Colon (tissue), 2 donors: ENCODE measurements around the gene SENP3.

ENCODE experiments used
- FAIRE-seq: peaks from 2 replicates; lab custom pipeline; 2012; peaks lifted over from hg19 to GRCh38; lab: Jason Lieb, UNC
- donor health status: control.
- donor health status: control.

Gene SENP3

DNA sequence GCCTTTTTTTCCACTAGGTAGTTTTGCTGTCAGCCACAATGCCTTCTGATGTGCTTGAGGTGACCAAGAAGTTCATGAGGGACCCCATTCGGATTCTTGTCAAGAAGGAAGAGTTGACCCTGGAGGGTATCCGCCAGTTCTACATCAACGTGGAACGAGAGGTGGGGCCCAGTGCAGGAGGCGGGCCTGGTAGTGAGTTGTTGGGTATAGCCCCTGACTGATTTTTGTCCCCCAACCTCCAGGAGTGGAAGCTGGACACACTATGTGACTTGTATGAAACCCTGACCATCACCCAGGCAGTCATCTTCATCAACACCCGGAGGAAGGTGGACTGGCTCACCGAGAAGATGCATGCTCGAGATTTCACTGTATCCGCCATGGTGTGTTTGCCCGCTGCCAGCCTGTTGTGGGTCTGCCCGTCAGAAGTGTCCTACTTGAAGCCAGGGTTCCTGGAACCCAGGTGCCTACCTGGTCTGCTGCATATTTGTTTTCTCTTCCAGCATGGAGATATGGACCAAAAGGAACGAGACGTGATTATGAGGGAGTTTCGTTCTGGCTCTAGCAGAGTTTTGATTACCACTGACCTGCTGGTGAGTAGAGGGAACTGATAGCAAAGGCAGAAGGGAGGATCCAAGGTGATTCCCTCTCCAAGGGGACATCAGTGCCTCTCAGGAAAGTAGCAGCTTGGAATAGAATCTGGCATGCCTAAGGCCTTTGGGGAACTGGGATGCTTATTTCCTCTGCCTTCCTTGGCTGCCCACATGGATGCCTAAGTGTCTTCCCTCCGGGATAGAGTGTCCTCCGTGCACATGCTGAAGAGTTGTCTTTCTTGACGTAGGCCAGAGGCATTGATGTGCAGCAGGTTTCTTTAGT is 15.8 kb downstream of the SENP3 start:
- no peak for FAIRE-seq

DNA sequence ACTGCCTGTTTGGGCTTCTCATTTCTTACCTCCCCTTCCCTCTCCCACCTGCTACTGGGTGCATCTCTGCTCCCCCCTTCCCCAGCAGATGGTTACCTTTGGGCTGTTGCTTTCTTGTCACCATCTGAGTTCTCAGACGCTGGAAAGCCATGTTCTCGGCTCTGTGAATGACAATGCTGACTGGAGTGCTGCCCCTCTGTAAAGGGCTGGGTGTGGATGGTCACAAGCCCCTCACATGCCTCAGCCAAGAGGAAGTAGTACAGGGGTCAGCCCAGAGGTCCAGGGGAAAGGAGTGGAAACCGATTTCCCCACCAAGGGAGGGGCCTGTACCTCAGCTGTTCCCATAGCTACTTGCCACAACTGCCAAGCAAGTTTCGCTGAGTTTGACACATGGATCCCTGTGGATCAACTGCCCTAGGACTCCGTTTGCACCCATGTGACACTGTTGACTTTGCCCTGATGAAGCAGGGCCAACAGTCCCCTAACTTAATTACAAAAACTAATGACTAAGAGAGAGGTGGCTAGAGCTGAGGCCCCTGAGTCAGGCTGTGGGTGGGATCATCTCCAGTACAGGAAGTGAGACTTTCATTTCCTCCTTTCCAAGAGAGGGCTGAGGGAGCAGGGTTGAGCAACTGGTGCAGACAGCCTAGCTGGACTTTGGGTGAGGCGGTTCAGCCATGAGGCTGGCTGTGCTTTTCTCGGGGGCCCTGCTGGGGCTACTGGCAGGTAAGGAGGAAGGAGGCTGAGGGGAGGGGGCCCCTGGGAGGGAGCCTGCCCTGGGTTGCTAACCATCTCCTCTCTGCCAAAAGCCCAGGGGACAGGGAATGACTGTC is 17.5 kb downstream of the SENP3 start, which contains the start of gene CD68:
Gene CD68 (plus strand): TSS at position 638 of the 833 bp plus-strand sequence. CDS start 40 bp downstream, at position 678.
- no peak for FAIRE-seq

DNA sequence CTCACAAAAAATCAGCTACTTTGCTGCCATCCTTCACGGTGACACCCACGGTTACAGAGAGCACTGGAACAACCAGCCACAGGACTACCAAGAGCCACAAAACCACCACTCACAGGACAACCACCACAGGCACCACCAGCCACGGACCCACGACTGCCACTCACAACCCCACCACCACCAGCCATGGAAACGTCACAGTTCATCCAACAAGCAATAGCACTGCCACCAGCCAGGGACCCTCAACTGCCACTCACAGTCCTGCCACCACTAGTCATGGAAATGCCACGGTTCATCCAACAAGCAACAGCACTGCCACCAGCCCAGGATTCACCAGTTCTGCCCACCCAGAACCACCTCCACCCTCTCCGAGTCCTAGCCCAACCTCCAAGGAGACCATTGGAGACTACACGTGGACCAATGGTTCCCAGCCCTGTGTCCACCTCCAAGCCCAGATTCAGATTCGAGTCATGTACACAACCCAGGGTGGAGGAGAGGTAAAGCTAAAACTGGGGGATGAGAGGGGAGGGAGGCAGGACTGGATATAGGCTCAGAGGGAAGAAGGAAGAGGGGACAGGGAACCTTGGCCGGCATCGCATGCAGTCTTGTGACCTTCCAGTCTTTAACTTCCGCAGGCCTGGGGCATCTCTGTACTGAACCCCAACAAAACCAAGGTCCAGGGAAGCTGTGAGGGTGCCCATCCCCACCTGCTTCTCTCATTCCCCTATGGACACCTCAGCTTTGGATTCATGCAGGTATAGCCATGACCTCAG is 18.3 kb downstream of the SENP3 start:
- FAIRE-seq = no peak

DNA sequence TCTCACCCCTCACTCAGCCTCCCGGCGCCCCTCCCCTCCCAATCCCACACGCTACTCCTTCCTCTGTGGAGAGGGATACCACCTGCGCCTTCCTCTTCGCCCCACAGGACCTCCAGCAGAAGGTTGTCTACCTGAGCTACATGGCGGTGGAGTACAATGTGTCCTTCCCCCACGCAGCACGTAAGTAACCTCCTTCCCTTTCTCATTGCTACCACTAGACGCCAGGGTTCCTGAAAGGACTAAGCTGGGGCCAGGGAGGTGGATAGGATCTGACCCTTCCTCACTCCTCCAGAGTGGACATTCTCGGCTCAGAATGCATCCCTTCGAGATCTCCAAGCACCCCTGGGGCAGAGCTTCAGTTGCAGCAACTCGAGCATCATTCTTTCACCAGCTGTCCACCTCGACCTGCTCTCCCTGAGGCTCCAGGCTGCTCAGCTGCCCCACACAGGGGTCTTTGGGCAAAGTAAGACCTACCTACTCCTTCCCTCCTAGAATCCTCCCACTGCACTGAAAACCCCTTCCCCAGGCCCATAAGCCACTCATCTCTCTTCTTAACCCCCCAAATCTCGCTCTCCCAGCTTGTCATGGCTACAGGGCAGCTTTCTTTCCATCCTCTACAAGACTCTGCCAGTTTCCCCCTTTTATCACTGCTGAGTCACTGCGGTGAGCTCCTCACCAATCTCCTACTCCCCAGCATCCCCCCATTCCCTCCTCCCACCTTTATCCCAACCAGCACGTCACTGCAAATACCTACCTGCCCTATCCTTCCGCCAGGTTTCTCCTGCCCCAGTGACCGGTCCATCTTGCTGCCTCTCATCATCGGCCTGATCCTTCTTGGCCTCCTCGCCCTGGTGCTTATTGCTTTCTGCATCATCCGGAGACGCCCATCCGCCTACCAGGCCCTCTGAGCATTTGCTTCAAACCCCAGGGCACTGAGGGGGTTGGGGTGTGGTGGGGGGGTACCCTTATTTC is 19.2 kb downstream of the SENP3 start:
- no peak for FAIRE-seq

DNA sequence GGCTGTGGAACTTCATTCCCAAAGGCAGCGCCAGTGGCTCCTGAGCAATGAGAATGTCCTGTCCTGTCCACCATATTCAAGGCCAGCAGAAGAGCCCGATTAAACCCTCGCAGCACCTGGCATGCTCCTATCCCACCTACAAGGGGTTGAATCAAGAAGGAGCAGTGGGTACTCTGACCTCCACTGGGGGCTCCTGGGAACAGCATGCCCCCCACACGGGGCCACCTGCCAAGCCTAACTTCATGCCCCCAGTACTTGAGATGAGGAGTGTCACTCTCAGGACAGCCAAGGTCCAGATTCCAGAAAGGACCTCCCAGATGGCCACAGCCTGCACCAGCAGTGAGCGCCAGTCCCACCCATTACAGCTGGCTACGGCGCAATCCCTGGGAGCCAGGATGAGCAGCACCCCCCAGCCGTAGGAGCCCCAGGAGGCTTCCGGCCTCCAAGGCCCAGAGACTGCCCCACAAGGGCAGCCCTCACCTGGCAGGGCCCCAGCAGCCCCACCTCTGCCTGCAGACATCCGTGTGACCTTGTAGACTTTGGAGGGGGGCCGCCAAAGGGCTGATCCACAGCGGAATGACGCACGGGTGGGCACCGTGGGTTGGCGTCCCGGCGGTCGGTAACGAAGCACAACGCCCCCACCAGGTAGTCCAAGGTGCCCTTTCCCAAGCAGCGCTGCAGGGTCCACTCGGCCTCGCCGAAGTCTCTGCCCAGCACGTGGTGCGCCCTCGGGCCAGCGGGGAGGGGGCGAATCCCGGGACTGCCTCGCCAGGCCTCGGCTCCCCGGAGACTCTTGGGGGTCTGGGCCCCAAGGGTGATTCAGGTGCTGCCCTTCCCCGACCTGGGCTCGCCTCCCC is 20.9 kb downstream of the SENP3 start:
- FAIRE-seq = no peak

DNA sequence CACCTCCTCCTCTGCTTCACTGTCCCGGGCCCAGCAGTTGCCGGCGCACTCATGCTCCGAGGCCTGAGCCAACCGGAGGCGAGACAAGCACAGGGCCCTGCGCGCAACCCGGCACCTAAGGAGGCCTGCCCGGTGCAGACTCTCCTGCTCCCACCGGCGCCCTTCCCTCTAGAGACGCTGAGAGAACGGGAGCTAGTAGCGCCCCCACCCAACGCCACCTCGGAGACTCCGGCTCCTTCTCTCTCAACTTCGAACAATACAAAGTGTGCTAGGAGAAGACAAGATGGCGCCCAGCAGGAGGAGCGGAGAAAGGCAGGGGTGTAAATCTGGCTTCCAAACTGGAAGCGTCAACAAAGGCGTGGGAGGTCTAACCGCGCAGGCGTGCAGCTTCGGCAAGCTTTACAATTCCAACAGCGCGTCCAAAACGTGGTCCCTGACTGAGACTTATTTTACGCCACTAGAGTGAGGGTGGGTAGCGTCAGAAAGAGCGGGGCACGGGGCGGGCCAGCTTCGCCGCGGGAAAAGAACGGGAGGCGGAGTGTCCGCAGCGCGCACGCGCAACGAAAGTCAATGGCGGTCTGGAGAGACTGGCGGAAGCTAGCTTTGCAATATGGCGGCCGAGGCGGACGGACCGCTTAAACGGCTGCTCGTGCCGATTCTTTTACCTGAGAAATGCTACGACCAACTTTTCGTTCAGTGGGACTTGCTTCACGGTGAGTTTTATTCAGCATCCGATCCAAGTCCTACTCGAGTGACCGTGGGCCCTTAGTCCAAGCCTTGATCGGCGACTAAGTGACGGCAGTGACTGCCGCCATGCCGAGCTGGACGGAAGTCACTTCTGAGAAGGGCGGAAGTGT is 21.8 kb downstream of the SENP3 start, which contains the start of gene MPDU1:
Gene MPDU1 (plus strand): TSS at position 600 of the 857 bp plus-strand sequence. CDS start 11 bp downstream, at position 611.
- peak; percentile 65 for FAIRE-seq

DNA sequence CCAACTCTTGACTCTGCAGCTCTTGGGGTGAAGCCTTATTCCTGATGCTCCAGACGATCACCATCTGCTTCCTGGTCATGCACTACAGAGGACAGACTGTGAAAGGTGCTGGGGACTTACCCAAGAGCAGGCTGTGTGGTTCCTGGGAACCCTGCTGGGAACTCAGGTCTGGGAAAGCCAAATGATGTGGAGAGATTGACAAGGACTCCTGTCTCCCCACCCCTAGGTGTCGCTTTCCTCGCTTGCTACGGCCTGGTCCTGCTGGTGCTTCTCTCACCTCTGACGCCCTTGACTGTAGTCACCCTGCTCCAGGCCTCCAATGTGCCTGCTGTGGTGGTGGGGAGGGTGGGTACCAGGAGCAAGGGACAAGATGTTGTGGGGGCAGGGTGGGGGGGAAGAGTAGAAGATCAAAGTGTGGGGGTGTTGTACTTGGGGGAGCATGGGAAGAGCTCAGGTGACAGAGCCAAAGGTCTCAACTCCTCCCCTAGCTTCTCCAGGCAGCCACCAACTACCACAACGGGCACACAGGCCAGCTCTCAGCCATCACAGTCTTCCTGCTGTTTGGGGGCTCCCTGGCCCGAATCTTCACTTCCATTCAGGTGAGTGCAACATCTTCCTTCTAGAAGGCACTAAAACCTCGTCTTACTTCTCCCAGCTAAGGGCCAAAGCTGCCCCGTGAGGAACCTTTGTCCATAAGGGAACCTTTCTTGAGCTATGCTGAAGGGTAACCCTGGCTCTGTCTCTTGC is 25.1 kb downstream of the SENP3 start:
- FAIRE-seq = no peak

DNA sequence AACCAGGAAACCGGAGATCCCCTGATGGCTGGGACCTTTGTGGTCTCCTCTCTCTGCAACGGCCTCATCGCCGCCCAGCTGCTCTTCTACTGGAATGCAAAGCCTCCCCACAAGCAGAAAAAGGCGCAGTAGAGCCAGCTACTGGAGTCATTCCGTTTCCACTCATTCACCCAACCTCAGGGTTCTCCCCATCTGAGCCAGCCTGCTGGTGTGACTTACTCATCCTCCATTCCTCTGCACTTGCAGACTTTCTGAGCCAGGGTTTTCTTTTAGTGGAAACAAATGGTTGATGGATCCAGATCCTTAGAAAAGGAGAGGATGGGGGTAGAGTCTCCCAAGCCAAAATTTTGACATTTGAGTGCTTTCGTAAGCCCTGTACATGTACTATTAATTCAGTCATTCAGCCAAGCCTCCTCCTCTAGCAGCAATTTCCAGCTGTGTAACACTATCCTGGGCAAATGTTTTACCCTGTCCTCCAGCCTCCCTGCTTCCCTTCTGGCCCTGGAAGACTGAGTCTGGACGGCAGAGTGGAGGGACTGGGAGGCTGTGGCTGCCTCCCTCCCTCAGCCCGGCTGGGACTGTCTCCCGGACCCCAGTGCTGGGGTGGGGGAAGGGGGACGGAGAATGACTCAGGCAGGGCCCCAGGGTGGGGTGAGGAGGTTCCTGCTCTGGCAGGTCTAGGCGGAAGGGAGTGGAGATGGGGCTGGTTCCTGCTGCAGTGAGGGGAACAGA is 25.9 kb downstream of the SENP3 start:
- no peak for FAIRE-seq

DNA sequence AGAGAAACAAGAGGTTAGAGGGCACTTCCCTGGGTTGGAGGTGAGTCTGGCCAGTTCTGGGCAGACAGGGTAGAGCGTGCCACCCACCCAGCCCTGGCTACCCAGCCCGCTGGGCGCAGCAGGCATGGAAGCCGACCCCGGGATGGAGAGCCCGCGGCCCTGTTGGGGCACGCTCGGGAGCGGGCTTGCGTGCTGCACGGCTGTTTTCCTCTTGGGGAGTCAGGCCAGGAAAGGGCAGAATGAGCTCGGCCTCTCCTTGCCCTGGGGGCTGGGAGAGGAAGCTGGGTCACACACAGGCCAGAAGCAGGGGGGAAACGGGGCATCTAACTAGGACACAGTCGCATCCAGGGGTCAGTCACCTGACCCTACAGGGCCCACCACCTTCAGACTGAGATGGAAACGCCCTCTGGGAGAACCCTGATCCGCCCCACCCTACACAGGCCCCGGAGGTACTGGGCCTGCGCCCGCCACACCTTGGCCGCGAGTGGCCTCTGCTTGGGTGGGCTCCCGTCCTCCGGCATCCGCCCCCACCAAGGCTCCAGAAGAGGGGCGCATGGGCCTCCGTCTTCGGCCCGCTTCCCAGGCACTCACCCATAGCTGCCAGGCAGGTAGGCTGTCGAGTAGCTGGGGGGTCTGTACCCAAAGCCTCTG is 27.0 kb downstream of the SENP3 start:
- no peak for FAIRE-seq

DNA sequence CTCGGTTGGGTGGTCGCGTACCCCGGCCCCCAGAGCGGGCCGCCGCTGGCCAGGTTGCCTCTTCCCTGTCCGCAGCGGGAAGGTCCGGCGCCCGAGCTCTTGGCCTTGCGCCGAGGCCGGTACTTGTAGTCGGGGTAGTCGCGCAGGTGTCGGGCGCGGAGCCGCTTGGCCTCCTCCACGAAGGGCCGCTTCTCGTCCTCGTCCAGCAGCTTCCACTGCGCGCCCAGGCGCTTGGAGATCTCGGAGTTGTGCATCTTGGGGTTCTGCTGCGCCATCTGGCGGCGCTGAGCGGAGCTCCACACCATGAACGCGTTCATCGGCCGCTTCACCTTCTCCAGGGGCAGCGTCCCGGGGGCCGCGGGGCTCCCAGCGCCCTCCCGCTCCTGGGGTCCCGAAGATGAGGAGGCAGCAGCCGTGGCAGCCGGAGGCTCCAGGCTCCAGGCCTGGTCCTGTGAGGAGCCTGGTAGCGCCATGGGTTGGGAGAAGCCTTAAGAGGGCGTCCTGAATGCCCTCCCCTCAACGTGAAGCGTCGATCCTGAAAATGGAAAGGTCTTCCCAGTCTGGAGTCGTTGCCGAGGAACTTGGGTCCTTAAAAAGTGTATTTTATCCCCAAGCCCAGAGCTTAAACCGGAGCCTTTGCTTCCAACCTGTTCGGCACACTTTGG is 27.6 kb downstream of the SENP3 start:
- FAIRE-seq = no peak

DNA sequence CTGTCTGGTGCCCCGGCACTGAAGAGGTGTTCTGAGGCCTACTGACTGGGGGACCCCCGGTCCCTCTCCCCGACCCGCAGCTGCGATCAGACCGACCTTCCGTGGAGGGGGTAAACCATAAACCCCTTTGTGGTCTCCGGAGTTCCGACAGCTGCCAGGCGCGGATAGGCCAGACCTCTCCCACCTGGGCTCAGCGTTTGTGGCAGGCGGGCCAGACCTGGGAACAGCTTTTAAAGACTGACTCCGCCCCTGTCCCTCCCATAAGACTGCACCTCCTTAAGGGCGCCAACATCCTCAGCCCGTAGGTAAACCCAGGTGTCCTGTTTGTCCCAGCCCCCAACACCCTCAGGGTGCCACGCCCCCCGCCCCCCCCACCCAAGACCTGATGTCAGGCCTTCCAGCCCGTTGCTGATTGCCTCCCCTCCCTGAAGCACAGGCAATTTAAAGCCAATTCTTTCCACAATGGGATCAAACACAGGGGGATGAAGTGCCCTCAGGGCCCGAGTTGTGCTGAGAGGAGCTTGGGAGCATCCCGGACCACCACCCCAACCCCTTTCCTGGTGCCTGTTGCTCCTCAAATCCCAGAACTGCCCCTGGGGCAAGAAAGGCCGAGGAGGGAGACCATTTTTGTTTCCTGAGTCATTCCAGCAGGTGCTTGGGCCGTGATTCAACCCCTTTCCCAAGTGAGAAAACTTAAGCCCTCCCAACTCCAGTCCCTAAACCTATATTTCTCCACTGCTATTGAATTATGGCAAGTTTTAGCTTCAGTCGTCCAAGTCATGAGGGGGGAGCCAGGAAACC is 28.4 kb downstream of the SENP3 start, which contains the start of gene SOX15:
Gene SOX15 (minus strand): TSS at position 204 of the 801 bp plus-strand sequence. CDS start 418 bp downstream, outside the sequence.
- FAIRE-seq = no peak

DNA sequence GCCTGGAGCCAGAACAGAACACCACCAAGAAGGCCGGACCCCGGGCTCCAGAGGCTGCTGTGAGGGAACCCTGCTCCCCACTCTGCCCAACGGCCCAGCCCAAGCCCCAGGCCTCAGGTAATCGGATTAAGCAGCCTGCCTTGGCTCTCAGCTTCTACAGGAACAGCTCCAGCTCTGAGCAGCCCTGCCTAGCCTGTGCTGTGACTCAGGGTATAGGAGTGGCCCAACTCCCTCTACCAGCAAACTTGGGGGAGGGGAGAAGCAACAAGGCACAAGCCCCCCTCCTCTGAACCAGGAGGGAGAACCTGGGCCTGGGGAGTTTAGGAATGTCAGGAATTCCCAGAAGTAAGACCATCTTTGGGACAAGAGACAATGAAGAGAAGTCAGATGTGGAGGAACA is 29.0 kb downstream of the SENP3 start:
- FAIRE-seq = no peak

DNA sequence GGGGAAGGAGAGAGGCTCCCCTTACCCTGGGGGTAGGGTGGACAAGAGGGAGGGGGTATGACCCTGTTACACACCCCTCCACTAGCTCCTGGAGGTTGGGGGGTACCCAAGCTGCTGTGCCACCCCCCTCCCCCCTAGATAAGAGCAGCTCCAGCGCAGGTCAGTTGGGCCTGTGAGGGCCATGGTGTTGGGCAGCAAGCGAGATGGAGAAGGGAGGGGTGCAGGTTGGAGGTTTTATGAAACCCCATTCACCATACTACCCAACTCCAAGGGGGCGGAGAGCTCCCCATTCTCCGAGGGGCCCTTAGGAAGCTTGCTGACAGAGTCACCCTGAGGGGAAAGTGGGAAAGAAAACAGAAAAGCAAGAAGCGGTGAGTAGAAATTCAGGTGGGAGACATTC is 29.9 kb downstream of the SENP3 start:
- FAIRE-seq = no peak

DNA sequence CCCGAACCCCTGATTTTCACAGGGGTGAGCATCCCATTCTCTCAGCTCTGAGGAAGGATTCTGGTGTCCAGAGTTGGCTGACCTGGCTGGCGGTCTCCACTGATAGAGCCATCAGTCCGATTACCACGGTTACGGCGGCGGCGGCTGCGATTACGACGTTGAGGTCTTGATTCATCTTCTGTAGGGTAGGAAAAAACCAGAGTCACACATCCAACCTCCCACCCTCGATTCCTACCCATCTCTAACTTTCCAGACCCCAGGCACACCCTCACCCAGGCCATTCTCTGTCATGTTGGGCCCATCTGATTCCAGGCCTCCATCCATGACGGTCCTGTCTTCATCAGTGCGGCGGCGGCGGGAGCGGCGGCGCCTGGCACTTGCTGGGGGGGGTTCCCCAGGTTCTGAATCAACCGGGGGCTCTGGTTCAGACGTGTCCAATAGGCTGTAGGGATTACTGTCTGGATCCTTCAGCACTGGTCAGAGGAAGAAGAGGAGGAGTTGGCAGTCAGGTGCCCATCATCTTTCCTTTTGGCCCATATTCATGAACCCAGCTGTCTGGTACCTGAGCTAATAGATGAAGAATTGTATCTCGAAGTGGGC is 30.8 kb downstream of the SENP3 start:
- FAIRE-seq = no peak

DNA sequence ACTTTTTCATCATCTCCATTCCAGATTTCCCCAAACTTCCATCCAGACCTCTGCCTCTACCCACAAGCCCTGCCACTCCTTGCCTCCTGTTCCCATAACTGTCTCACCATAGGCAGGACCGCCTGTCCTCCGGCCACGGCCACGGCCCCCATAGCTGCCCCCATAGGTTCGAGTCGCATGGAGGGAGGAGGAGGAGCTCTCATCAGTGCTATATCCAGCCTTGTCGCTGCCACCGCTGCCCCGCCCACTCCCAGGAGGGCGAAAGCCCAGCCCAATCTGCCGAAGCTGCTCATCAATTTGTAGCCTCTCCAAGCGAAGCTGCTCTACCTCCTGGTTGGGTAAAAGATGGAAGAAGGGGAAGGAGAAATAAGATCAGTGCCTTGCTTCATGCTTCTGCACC is 31.6 kb downstream of the SENP3 start:
- FAIRE-seq = no peak
